Adrenal gland (tissue), 12 donors: ENCODE measurements around the gene SPOCK1. TPM values are rescaled to one million over a fixed set of nuclear protein-coding genes. Genes with fewer than 3 reads are reported as not detected.
A peak's percentile ranks its signal among the peaks of the same experiment; 100 is the strongest.

ENCODE experiments used
- DNase-seq, 7 donors: peaks; one replicate each; pipeline ENCODE4 v3.0.0-alpha.2; 2019 to 2020
- H3K27ac ChIP-seq, 5 donors: fragments of 200-600 bp; sonication (generic) in 4 of 5; 1 replicate in 3 of 5; 2 replicates in 2 of 5; pipeline versions ENCODE4 v1.5.1 to v1.8.0; 2016 to 2020; ENCODE audit warnings: mild to moderate bottlenecking in 1 of 5
- H3K27me3 ChIP-seq: fragments of 200-600 bp; 2 replicates; pipeline ENCODE4 v1.8.0; 2021
- H3K36me3 ChIP-seq, 2 donors: fragments of 200-600 bp; replicated peaks in 1 of 2; 1 replicate in 1 of 2; 2 replicates in 1 of 2; pipeline versions ENCODE4 v1.5.1 to v1.8.0; 2018 to 2022
- H3K4me1 ChIP-seq, 2 donors: fragments of 200-600 bp; replicated peaks in 1 of 2; 1 replicate in 1 of 2; 2 replicates in 1 of 2; pipeline versions ENCODE4 v1.5.1 to v1.8.0; 2018 to 2021
- H3K4me3 ChIP-seq, 4 donors: fragments of 200-600 bp; sonication (generic) in 3 of 4; one replicate each; pipeline ENCODE4 v1.5.1; 2016 to 2018
- H3K9me3 ChIP-seq, 3 donors: fragments of 200-600 bp; sonication (generic) in 1 of 3; replicated peaks in 1 of 3; 1 replicate in 2 of 3; 2 replicates in 1 of 3; pipeline versions ENCODE4 v1.5.1 to v1.8.0; 2016 to 2021
- POLR2A ChIP-seq, 2 donors: fragments of 450-650 bp; IDR thresholded peaks; one replicate each; pipeline ENCODE4 v1.6.1; 2017; ENCODE audit warnings: antibody characterized with exemption in 2 of 2, mild to moderate bottlenecking in 2 of 2, moderate library complexity in 1 of 2
- WGBS, 4 donors: extraction: QIAGEN DNeasy Blood & Tissue Kit in 2 of 4; methylation state at CpG; one replicate each; pipeline versions ENCODE4 v1.1.5 to v1.1.7; 2013 to 2017; 5-methylcytosine and 5-hydroxymethylcytosine counted together
- intact Hi-C, 2 donors: fragments of 100-400 bp; cut with DNase I; formaldehyde crosslinking; loops; one replicate each; pipeline versions ENCODE4 v1.14.1 to v1.15.0; 2022 to 2023
- polyA plus RNA-seq, 3 donors: library from polyadenylated mRNA; stranded (reverse); fragments of 200-250 nt in 2 of 3; fragments of 350-450 nt in 1 of 3; fragmentation: Illumina TruSeq in 1 of 3; extraction: RNeasy Lipid Tissue Mini Kit (QIAGEN cat#74804) in 1 of 3; gene quantifications; one replicate each; pipeline ENCODE4 v1.2.3, GENCODE V29; 2013 to 2014
- total RNA-seq, 9 donors: library from RNA; depleted of rRNA in 4 of 9; stranded (reverse); fragments of >200 nt in 4 of 9; fragments of 120-200 nt in 1 of 9; fragmentation: NEBNext Ultra II Directional in 1 of 9; extraction: Animal tissue kit (Norgen Biotek cat#: 25700) in 1 of 9; gene quantifications; one replicate each; pipeline versions ENCODE4 v1.1.0 to v1.2.4, GENCODE V29; 2013 to 2023
- TF ChIP-seq, protein P1 (sequence below), 6 experiments: fragments of 450-650 bp in 4 of 6; fragments of 200-600 bp in 2 of 6; sonication (generic) in 1 of 6; IDR thresholded peaks; 1 replicate in 5 of 6; 2 replicates in 1 of 6; pipeline versions ENCODE4 v1.5.1 to v1.8.0; 2016 to 2021; ENCODE audit warnings: antibody characterized with exemption in 6 of 6, mild to moderate bottlenecking in 2 of 6, moderate library complexity in 1 of 6
- donor health status: healthy with polysubstance abuse.
- donor health status: Bipolar disorder and iron deficiency.
- donor health status: DM: yes; HTN: yes; CAD: no.
- donor health status: DM: no; HTN: no; CAD: no.
- donor health status: DM: no; HTN: no; CAD: no.
- donor health status: DM: yes; HTN: yes; CAD: no.

Gene SPOCK1
- total and polyA plus RNA-seq, 12 donors, result 5.4 to 102 (median 55.6) TPM

DNA sequence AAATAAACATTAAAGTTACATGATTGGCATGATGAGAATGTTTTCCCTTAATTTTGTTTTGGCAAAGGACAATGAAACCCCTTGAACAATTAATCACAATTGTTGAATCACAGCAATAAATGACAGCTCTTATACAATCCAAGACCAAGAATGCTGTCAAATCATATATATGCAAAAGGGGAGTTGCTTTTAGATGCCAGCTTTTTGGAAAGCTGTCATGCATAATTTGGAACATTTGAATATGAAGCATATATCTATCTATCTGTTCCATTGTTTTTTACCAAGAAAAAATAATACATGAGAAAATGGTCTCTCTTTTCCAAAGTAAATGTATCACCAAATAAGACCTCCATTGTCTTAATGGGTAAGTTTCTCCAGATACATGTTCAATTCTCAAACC is 44.5 kb downstream of the SPOCK1 start:
- Histone ChIP-seq H3K27me3 (no peaks in the 10 kb centered on the region), H3K36me3 (no peaks in the 10 kb centered on the region), H3K9me3 (no peaks in the 10 kb centered on the region), H3K27ac (no peak overlapping the region), H3K4me3 (no peak overlapping the region), H3K4me1 (no peaks in the 10 kb centered on the region)
- TF ChIP-seq POLR2A (IDR thresholded peaks at IDR 0.05), result no peak
- TF ChIP-seq, protein P1, sequence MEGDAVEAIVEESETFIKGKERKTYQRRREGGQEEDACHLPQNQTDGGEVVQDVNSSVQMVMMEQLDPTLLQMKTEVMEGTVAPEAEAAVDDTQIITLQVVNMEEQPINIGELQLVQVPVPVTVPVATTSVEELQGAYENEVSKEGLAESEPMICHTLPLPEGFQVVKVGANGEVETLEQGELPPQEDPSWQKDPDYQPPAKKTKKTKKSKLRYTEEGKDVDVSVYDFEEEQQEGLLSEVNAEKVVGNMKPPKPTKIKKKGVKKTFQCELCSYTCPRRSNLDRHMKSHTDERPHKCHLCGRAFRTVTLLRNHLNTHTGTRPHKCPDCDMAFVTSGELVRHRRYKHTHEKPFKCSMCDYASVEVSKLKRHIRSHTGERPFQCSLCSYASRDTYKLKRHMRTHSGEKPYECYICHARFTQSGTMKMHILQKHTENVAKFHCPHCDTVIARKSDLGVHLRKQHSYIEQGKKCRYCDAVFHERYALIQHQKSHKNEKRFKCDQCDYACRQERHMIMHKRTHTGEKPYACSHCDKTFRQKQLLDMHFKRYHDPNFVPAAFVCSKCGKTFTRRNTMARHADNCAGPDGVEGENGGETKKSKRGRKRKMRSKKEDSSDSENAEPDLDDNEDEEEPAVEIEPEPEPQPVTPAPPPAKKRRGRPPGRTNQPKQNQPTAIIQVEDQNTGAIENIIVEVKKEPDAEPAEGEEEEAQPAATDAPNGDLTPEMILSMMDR (IDR thresholded peaks at IDR 0.05), result no peak
- no peak for DNase-seq
- intact Hi-C loops, result no loop called here

DNA sequence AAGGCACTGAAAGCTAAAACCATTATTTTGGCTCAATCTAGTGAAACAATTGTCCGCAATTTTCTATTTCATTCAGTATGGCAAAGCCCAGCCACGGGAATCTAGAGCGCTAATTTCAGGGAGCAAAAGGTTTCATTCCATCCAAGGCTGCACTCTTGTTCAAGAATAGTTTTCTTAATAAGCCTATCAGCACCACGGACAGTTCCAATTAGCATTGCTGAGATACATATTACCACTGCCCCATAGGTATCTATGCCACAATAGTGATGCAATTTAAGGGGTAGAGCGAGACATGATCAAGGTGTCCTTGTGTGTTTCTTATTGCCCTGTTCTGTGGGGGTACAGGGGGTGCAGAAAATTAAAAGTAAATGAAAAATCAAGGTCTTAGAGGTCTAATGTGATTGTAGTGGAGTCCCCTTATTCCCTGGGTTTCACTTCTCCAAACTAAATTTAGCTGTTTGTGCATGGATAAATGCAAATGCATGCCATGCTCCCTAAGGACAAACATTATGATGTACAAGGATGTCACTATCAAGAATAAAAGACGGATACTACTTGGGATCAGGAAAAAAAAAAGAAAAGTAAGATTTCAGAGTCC is 45.5 kb downstream of the SPOCK1 start:
- Histone ChIP-seq H3K36me3 (no peaks in the 10 kb centered on the region), H3K9me3 (no peaks in the 10 kb centered on the region), H3K4me1 (no peaks in the 10 kb centered on the region), H3K27me3 (no peaks in the 10 kb centered on the region), H3K27ac (no peak overlapping the region), H3K4me3 (no peak overlapping the region)
- WGBS, 4 donors, result 53 to 66% (median 57%) methylated on average over 6 of the region's 6 CpGs
- peak in 1 of 7 donors; percentile 22 for DNase-seq
- intact Hi-C loops, result no loop called here
- TF ChIP-seq POLR2A (IDR thresholded peaks at IDR 0.05), result no peak
- TF ChIP-seq, protein P1 (IDR thresholded peaks at IDR 0.05), result no peak

DNA sequence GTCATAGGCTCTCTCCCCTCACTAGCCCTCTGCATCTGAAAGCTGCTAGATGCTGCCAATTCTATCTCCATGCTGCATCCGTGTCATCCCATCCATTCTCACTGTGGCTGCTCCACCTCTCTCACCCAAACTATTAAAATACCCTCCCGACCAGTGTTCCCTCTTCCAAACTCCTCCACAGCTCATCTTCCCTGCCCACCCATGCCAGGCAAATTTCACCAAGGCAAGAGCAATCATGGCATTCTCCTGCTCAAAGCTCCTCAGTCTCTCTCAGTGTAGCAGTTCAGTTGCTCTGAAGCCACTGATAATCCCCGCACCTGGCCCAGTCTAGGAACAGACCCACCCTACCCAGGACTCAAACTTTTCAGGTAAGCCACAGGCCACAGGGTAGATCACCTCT is 48.4 kb downstream of the SPOCK1 start:
- no peak overlapping the region for H3K27ac ChIP-seq
- DNase-seq, result no peak
- H3K4me1 ChIP-seq, result no peaks in the 10 kb centered on the region
- H3K36me3 ChIP-seq, result no peaks in the 10 kb centered on the region
- TF ChIP-seq, protein P1 (IDR thresholded peaks at IDR 0.05), result no peak
- TF ChIP-seq POLR2A (IDR thresholded peaks at IDR 0.05), result no peak
- H3K9me3 ChIP-seq, result no peaks in the 10 kb centered on the region
- no peak overlapping the region for H3K4me3 ChIP-seq
- intact Hi-C loops, result no loop called here
- 69 to 81% (median 79%) methylated on average over 3 of the region's 3 CpGs for WGBS, 4 donors
- H3K27me3 ChIP-seq, result no peaks in the 10 kb centered on the region

DNA sequence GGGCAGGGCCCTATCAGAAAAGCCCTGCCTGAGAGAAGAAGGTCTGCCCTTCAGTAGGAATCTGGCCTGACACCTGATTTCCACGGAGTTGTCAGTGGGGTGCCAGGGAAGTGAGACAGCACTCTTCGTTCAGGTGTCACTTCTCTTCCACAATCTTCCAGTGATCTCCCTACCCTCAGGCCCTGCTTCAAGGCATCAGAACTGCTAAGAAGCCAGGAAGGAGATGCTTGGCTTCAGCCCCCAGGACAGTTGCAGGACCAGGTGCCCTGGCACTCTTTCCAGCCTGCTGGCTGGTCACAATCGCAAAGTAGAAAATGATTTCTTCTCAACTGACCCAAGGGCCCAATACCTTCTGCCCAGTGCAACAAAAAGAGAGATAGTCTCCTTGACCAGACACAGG is 50.3 kb downstream of the SPOCK1 start:
- Histone ChIP-seq H3K4me3 (no peak overlapping the region), H3K36me3 (no peaks in the 10 kb centered on the region), H3K9me3 (no peaks in the 10 kb centered on the region), H3K27me3 (no peaks in the 10 kb centered on the region), H3K27ac (no peak overlapping the region), H3K4me1 (no peaks in the 10 kb centered on the region)
- 64 to 78% (median 70%) methylated on average over 3 of the region's 3 CpGs for WGBS, 4 donors
- no peak for TF ChIP-seq POLR2A (IDR thresholded peaks at IDR 0.05)
- TF ChIP-seq, protein P1 (IDR thresholded peaks at IDR 0.05), result no peak
- intact Hi-C loops, result no loop called here
- no peak for DNase-seq
